Tibial nerve (tissue), 3 donors: ENCODE data around the gene PLEK.

ENCODE experiments used
- POLR2A ChIP-seq, 2 donors: fragments of 450-650 bp; IDR thresholded peaks; one replicate each; pipeline ENCODE4 v1.6.1; 2017; ENCODE audit warnings: antibody characterized with exemption in 2 of 2, mild to moderate bottlenecking in 2 of 2, moderate library complexity in 2 of 2
- TF ChIP-seq, protein P1 (sequence below), 5 experiments: fragments of 200-600 bp in 3 of 5; fragments of 450-650 bp in 2 of 5; sonication (generic) in 3 of 5; IDR thresholded peaks; one replicate each; pipeline ENCODE4 v1.5.1; 2016 to 2019; ENCODE audit warnings: antibody characterized with exemption in 5 of 5, mild to moderate bottlenecking in 3 of 5, moderate library complexity in 2 of 5

DNA sequence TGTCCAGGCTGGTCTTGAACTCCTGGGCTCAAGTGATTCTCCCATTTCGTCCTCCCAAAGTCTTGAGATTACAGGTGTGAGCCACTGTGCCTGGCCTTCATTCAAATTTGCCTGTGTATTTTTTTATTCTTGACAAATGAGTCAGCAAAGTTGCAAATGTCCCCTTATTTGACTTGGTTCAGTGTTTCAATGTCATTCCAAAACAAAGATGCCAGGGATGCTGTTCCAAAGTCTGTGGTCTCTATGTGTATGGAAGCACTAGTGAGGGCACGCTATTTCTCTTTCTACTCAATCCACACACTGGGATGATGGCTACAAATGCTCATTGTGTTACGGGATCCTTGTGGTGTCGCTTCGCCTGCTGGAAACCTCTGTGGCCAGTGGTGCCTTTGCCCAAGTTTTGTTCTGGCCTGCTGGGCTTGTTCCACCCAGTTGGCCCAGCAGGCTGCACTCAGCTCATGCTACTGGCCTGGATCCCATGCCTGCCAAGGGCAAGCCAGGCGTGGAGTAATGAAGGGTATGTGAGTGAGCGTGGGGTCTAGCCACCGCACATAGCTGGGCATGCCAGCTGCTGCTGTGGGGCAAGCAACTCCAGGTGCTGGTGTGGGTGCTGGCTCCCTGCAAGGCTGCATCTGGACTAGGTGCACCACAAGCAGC lies 66.4 kb downstream of the PLEK start:
- TF ChIP-seq, protein P1, sequence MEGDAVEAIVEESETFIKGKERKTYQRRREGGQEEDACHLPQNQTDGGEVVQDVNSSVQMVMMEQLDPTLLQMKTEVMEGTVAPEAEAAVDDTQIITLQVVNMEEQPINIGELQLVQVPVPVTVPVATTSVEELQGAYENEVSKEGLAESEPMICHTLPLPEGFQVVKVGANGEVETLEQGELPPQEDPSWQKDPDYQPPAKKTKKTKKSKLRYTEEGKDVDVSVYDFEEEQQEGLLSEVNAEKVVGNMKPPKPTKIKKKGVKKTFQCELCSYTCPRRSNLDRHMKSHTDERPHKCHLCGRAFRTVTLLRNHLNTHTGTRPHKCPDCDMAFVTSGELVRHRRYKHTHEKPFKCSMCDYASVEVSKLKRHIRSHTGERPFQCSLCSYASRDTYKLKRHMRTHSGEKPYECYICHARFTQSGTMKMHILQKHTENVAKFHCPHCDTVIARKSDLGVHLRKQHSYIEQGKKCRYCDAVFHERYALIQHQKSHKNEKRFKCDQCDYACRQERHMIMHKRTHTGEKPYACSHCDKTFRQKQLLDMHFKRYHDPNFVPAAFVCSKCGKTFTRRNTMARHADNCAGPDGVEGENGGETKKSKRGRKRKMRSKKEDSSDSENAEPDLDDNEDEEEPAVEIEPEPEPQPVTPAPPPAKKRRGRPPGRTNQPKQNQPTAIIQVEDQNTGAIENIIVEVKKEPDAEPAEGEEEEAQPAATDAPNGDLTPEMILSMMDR (IDR thresholded peaks at IDR 0.05) = no peak
- no peak for TF ChIP-seq POLR2A (IDR thresholded peaks at IDR 0.05)
